Heart left ventricle (tissue), 13 donors: ENCODE measurements around the gene YY2.

Experiments
- CTCF ChIP-seq, 12 donors: fragments of 200-600 bp; sonication (generic) in 4 of 12; IDR thresholded peaks; one replicate each; pipeline versions ENCODE4 v1.5.0 to v1.8.0; 2018 to 2022; ENCODE audit warnings: antibody characterized with exemption in 12 of 12, mild to moderate bottlenecking in 5 of 12
- POLR2A ChIP-seq, 2 donors: fragments of 450-650 bp; IDR thresholded peaks; one replicate each; pipeline ENCODE4 v1.6.1; 2017; ENCODE audit warnings: antibody characterized with exemption in 2 of 2, mild to moderate bottlenecking in 2 of 2, moderate library complexity in 2 of 2
- donor health status: ischemic (EF 13 %, LVEDD 7.1; RV severe dilation, severe dysfunction).
- donor health status: DM: no; HTN: yes; CAD: no.
- donor health status: DM: no; HTN: no; CAD: no.
- donor health status: ischemic (EF 25% LVEDD 6.9; RV normal size, moderate dysfunction).
- donor health status: ischemic (EF 25% LVEDD 5.7; RV mildly dilated, moderate dysfunction).
- donor health status: ischemic (EF 35%, LVEDD 5.7; RV mildly dilated, moderate dysfunction).
- donor health status: nonischemic (EF 11% LVEDD 7.7; RV severe dilation, severe dysfunction).
- donor health status: DM: yes; HTN: yes; CAD: no.
- donor health status: PGD.
- donor health status: ischemic (EF 29% LVEDD 5.4; RV normal size, mild dysfunction).
- donor health status: nonischemic (EF 23%, LVEDD 6.1; RV moderate dilation, normal function).

GRCh38 chrX:21873063-21873775 lies 17.4 kb downstream of the YY2 start:
- no peak for TF ChIP-seq CTCF (IDR thresholded peaks at IDR 0.05)
- no peak for TF ChIP-seq POLR2A (IDR thresholded peaks at IDR 0.05)
